HG03378 (cell line): ENCODE results near the gene ENOX2.

ENCODE experiments used
- ATAC-seq: cut with Tn5 transposase; IDR thresholded peaks from one replicate; pipeline ENCODE4 v1.9.1; 2021; ENCODE audit warnings: mild to moderate bottlenecking, moderate library complexity; ENCODE audit not compliant: unreplicated experiment

ENOX2 gene

GRCh38 chrX:130884627-130885026 lies 18.4 kb downstream of the ENOX2 start:
- ATAC-seq: no peak

GRCh38 chrX:130879869-130880268 lies 23.1 kb downstream of the ENOX2 start:
- ATAC-seq: no peak

- no peak for ATAC-seq
Observed at GRCh38 chrX:130878350-130879341, 24.4 kb downstream of the ENOX2 start.

GRCh38 chrX:130877892-130878341 lies 25.1 kb downstream of the ENOX2 start:
- no peak for ATAC-seq

GRCh38 chrX:130876226-130876625 lies 26.8 kb downstream of the ENOX2 start:
- no peak for ATAC-seq

GRCh38 chrX:130874751-130875150 lies 28.3 kb downstream of the ENOX2 start:
- no peak for ATAC-seq

- ATAC-seq: no peak
Observed at GRCh38 chrX:130869239-130869638, 33.8 kb downstream of the ENOX2 start.

- no peak for ATAC-seq
Observed at GRCh38 chrX:130861462-130861861, 41.5 kb downstream of the ENOX2 start.

GRCh38 chrX:130857207-130857606 lies 45.8 kb downstream of the ENOX2 start:
- peak; percentile 95 for ATAC-seq

- ATAC-seq: no peak
Observed at GRCh38 chrX:130851569-130851968, 51.4 kb downstream of the ENOX2 start.

- peak; percentile 77 for ATAC-seq
Observed at GRCh38 chrX:130848763-130849162, 54.2 kb downstream of the ENOX2 start.

- ATAC-seq: no peak
Observed at GRCh38 chrX:130846746-130847145, 56.3 kb downstream of the ENOX2 start.

GRCh38 chrX:130841776-130842175 lies 61.2 kb downstream of the ENOX2 start:
- no peak for ATAC-seq

- no peak for ATAC-seq
Observed at GRCh38 chrX:130840345-130840744, 62.7 kb downstream of the ENOX2 start.

- ATAC-seq: no peak
Observed at GRCh38 chrX:130836447-130836846, 66.6 kb downstream of the ENOX2 start.

GRCh38 chrX:130834830-130835229 lies 68.2 kb downstream of the ENOX2 start:
- no peak for ATAC-seq

- no peak for ATAC-seq
Observed at GRCh38 chrX:130834149-130834548, 68.9 kb downstream of the ENOX2 start.

- ATAC-seq: no peak
Observed at GRCh38 chrX:130831347-130831722, 71.7 kb downstream of the ENOX2 start.

- ATAC-seq: no peak
Observed at GRCh38 chrX:130830599-130831346, 72.2 kb downstream of the ENOX2 start.

GRCh38 chrX:130829526-130830515 lies 73.2 kb downstream of the ENOX2 start:
- no peak for ATAC-seq

- no peak for ATAC-seq
Observed at GRCh38 chrX:130828641-130829040, 74.4 kb downstream of the ENOX2 start.
